Measurements from ENCODE around the gene UBR4. TPM values are rescaled to one million over a fixed set of nuclear protein-coding genes. Genes with fewer than 3 reads are reported as not detected.

The UBR4 gene
- polyA plus RNA-seq, 1 donor from 2014 or later, result 49.7 TPM

DNA sequence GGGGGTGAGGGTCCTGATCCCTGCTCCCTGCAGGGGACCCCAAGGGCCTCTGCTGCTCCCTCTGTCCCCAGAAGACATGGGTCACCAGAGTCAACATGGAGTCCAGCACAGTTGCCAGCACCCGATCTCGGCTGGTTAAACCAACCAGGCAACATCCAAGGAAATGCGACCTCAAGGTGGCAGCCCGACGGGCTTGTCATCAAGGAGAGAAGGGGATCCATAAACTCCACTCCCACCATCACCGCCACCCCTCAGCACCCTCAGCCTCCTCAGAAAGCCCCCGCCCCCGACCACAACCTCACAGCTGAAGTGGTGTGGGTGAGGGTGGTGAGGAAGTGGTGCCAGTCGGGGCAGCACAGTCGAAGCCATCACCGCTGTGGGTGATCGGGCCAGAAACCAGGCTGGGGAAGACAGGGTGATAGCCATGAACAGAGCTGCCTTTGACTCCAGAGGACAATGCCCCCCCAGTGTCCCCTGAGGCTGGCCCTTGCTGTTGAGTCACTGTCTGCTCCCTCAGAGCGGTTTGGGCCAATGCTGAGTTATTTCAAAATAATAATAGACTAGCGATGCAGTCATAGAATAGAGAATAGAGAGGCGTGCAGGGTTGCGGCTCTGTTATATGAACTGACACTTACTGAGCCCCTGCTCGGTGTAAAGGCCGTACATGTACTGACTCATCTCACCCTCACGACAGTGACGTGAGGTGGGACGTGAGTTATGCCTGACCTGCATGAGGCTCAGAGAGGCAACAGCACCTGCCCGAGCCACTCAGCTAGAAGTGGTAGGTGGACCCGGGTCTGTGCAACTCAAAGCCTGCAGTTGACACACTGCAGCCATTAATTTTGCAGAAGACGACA lies 164.9 kb downstream of the UBR4 start:
- Histone ChIP-seq H3K9me3 (ENCODE audit: low read length) (no peaks in the 10 kb centered on the region), H3K36me3 (ENCODE audit: insufficient read depth, low read length) (no peaks in the 10 kb centered on the region), H3K4me3 (ENCODE audit: low read length) (no peak overlapping the region), H3K79me2 (replicated peaks; ENCODE audit: insufficient read depth, low read length) (no peaks in the 10 kb centered on the region), H3F3A (ENCODE audit: insufficient read depth, low read length, poor library complexity, severe bottlenecking) (no peaks in the 10 kb centered on the region), H3K9ac (ENCODE audit: low read length) (no peak overlapping the region), H3K9me2 (ENCODE audit: insufficient read depth, low read length) (no peaks in the 10 kb centered on the region), H3K27ac (ENCODE audit: low read length) (no peak overlapping the region), H4K20me1 (ENCODE audit: insufficient read depth) (no peaks in the 10 kb centered on the region), H3K27me3 (ENCODE audit: insufficient read depth, low read depth, low read length) (no peaks in the 10 kb centered on the region), H2AFZ (ENCODE audit: low read depth, low read length) (no peak overlapping the region), H3K4me2 (ENCODE audit: low read length) (no peak overlapping the region)
- TF ChIP-seq MXI1 (conservative IDR thresholded peaks at IDR 0.05; ENCODE audit: poor library complexity, severe bottlenecking) (no peak), EP300 (conservative IDR thresholded peaks at IDR 0.05; ENCODE audit: poor library complexity, severe bottlenecking) (no peak), EZH2 (IDR thresholded peaks at IDR 0.05; ENCODE audit: borderline replicate concordance, insufficient read depth, low read length, poor library complexity, severe bottlenecking) (no peak), RAD21 (conservative IDR thresholded peaks at IDR 0.05) (no peak), POLR2AphosphoS5 (IDR thresholded peaks at IDR 0.05) (no peak), SMC3 (conservative IDR thresholded peaks at IDR 0.05; ENCODE audit: poor library complexity) (no peak), TAF1 (IDR thresholded peaks at IDR 0.05; ENCODE audit: low read depth) (no peak)
- TF ChIP-seq, protein P1, sequence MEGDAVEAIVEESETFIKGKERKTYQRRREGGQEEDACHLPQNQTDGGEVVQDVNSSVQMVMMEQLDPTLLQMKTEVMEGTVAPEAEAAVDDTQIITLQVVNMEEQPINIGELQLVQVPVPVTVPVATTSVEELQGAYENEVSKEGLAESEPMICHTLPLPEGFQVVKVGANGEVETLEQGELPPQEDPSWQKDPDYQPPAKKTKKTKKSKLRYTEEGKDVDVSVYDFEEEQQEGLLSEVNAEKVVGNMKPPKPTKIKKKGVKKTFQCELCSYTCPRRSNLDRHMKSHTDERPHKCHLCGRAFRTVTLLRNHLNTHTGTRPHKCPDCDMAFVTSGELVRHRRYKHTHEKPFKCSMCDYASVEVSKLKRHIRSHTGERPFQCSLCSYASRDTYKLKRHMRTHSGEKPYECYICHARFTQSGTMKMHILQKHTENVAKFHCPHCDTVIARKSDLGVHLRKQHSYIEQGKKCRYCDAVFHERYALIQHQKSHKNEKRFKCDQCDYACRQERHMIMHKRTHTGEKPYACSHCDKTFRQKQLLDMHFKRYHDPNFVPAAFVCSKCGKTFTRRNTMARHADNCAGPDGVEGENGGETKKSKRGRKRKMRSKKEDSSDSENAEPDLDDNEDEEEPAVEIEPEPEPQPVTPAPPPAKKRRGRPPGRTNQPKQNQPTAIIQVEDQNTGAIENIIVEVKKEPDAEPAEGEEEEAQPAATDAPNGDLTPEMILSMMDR (IDR thresholded peaks at IDR 0.05; ENCODE audit: poor library complexity, severe bottlenecking), result no peak
- TF ChIP-seq, protein P2, sequence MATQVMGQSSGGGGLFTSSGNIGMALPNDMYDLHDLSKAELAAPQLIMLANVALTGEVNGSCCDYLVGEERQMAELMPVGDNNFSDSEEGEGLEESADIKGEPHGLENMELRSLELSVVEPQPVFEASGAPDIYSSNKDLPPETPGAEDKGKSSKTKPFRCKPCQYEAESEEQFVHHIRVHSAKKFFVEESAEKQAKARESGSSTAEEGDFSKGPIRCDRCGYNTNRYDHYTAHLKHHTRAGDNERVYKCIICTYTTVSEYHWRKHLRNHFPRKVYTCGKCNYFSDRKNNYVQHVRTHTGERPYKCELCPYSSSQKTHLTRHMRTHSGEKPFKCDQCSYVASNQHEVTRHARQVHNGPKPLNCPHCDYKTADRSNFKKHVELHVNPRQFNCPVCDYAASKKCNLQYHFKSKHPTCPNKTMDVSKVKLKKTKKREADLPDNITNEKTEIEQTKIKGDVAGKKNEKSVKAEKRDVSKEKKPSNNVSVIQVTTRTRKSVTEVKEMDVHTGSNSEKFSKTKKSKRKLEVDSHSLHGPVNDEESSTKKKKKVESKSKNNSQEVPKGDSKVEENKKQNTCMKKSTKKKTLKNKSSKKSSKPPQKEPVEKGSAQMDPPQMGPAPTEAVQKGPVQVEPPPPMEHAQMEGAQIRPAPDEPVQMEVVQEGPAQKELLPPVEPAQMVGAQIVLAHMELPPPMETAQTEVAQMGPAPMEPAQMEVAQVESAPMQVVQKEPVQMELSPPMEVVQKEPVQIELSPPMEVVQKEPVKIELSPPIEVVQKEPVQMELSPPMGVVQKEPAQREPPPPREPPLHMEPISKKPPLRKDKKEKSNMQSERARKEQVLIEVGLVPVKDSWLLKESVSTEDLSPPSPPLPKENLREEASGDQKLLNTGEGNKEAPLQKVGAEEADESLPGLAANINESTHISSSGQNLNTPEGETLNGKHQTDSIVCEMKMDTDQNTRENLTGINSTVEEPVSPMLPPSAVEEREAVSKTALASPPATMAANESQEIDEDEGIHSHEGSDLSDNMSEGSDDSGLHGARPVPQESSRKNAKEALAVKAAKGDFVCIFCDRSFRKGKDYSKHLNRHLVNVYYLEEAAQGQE (IDR thresholded peaks at IDR 0.05; ENCODE audit: borderline replicate concordance), result no peak

DNA sequence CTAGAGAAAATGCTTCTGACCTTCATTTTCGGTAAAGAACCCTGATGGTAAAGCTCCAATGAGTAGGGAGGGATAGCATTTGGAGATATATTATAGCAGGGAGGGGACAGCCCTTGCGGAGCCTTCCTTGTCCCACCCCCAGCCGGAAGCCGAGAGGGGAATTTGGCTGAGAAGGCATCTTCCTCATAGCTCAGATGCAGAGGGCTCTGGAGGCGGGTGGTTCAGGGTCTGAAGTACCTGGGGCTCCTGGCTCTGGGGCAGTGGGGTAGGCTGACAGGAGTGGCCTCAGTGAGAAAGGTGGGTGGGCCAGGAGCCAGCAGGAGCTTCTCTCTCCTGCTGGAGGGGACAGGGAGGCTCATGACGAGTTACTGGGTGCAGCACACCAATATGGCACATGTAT lies 165.6 kb downstream of the UBR4 start:
- Histone ChIP-seq H3K27ac (ENCODE audit: low read length) (no peak overlapping the region), H3K4me2 (ENCODE audit: low read length) (no peak overlapping the region), H3K27me3 (ENCODE audit: insufficient read depth, low read depth, low read length) (no peaks in the 10 kb centered on the region)

More for the DNA sequence above, 165.6 kb downstream of the UBR4 start:
- Histone ChIP-seq H3K9ac (ENCODE audit: low read length) (no peak overlapping the region), H3K9me2 (ENCODE audit: insufficient read depth, low read length) (no peaks in the 10 kb centered on the region), H4K20me1 (ENCODE audit: insufficient read depth) (no peaks in the 10 kb centered on the region), H3K4me3 (ENCODE audit: low read length) (no peak overlapping the region), H3F3A (ENCODE audit: insufficient read depth, low read length, poor library complexity, severe bottlenecking) (no peaks in the 10 kb centered on the region), H3K9me3 (ENCODE audit: low read length) (no peaks in the 10 kb centered on the region), H2AFZ (ENCODE audit: low read depth, low read length) (no peak overlapping the region), H3K36me3 (ENCODE audit: insufficient read depth, low read length) (no peaks in the 10 kb centered on the region), H3K79me2 (replicated peaks; ENCODE audit: insufficient read depth, low read length) (no peaks in the 10 kb centered on the region)
- TF ChIP-seq, protein P1 (IDR thresholded peaks at IDR 0.05; ENCODE audit: poor library complexity, severe bottlenecking), result no peak
- TF ChIP-seq EZH2 (IDR thresholded peaks at IDR 0.05; ENCODE audit: borderline replicate concordance, insufficient read depth, low read length, poor library complexity, severe bottlenecking) (no peak), RAD21 (conservative IDR thresholded peaks at IDR 0.05) (no peak), MXI1 (conservative IDR thresholded peaks at IDR 0.05; ENCODE audit: poor library complexity, severe bottlenecking) (no peak), TAF1 (IDR thresholded peaks at IDR 0.05; ENCODE audit: low read depth) (no peak), SMC3 (conservative IDR thresholded peaks at IDR 0.05; ENCODE audit: poor library complexity) (no peak), EP300 (conservative IDR thresholded peaks at IDR 0.05; ENCODE audit: poor library complexity, severe bottlenecking) (no peak), POLR2AphosphoS5 (IDR thresholded peaks at IDR 0.05) (no peak)
- TF ChIP-seq, protein P2 (IDR thresholded peaks at IDR 0.05; ENCODE audit: borderline replicate concordance), result no peak
